Measurements from ENCODE around the gene FGD3. TPM values are rescaled to one million over a fixed set of nuclear protein-coding genes. Genes with fewer than 3 reads are reported as not detected.

Gene FGD3
- total RNA-seq, 6 experiments from 2014 or later = 1.7 to 3.1 (median 2.4) TPM

DNA sequence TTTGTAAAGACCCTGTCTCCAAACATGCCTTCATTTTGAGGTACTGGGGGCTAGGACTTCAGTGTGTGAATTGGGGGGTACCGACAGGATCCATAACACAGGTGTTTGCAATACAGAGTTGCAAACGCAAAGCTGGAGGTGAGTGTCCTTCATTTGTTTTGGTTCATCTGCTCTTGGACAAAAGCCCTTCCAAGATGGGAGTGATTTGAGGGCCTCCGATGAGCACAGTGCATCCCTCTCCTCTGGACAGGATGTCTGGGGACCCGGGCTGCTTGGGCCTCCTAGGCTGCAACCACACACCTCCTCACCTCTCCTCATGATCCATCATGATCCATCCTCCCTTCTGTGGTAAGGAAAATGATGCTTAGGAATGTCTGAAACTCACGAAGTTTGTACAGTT is 23.8 kb downstream of the FGD3 start:
- Histone ChIP-seq H3K4me3 (no peak overlapping the region), H3K9me3 (no peaks in the 10 kb centered on the region), H3K4me1 (no peaks in the 10 kb centered on the region), H3K27me3 (no peaks in the 10 kb centered on the region), H3K36me3 (no peaks in the 10 kb centered on the region), H3K27ac (no peak overlapping the region)
- ATAC-seq = no peak
- intact Hi-C loops (cut with DNase I) = no loop called here
- no peak for TF ChIP-seq POLR2A (IDR thresholded peaks at IDR 0.05)
- TF ChIP-seq, protein P1, sequence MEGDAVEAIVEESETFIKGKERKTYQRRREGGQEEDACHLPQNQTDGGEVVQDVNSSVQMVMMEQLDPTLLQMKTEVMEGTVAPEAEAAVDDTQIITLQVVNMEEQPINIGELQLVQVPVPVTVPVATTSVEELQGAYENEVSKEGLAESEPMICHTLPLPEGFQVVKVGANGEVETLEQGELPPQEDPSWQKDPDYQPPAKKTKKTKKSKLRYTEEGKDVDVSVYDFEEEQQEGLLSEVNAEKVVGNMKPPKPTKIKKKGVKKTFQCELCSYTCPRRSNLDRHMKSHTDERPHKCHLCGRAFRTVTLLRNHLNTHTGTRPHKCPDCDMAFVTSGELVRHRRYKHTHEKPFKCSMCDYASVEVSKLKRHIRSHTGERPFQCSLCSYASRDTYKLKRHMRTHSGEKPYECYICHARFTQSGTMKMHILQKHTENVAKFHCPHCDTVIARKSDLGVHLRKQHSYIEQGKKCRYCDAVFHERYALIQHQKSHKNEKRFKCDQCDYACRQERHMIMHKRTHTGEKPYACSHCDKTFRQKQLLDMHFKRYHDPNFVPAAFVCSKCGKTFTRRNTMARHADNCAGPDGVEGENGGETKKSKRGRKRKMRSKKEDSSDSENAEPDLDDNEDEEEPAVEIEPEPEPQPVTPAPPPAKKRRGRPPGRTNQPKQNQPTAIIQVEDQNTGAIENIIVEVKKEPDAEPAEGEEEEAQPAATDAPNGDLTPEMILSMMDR (IDR thresholded peaks at IDR 0.05) = no peak
- DNase-seq = no peak
- WGBS (ENCODE audit: insufficient coverage, low coverage, low lambda C conversion rate, missing lambda C conversion rate) = 72% methylated on average over 3 of the region's 5 CpGs

DNA sequence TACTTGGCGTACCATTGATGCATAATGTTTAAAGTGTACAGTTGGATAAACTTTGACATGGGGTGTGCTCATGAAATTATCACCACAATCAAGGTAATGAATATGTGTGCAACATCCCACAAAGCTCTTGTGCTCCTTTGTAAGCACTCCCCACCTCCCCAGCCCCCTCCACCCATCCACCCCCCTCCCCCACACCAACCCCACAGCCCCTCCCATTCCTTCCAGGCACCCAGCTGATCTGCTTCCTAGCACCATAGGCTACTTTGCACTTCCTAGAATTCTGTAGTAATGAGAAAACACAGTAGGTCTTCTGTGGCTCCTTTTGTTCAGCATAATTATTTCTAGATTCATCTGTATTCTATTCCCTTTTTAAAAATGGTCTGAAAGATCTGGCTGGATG is 24.5 kb downstream of the FGD3 start:
- Histone ChIP-seq H3K27me3 (no peaks in the 10 kb centered on the region), H3K4me3 (no peak overlapping the region), H3K27ac (no peak overlapping the region), H3K4me1 (no peaks in the 10 kb centered on the region), H3K36me3 (no peaks in the 10 kb centered on the region), H3K9me3 (no peaks in the 10 kb centered on the region)
- no CpG with 5 or more reads among the region's 1 CpG for WGBS (ENCODE audit: insufficient coverage, low coverage, low lambda C conversion rate, missing lambda C conversion rate)
- no peak for TF ChIP-seq POLR2A (IDR thresholded peaks at IDR 0.05)
- TF ChIP-seq, protein P1 (IDR thresholded peaks at IDR 0.05) = no peak
- DNase-seq (no peak), ATAC-seq (no peak)
- intact Hi-C loops (cut with DNase I) = no loop called here

DNA sequence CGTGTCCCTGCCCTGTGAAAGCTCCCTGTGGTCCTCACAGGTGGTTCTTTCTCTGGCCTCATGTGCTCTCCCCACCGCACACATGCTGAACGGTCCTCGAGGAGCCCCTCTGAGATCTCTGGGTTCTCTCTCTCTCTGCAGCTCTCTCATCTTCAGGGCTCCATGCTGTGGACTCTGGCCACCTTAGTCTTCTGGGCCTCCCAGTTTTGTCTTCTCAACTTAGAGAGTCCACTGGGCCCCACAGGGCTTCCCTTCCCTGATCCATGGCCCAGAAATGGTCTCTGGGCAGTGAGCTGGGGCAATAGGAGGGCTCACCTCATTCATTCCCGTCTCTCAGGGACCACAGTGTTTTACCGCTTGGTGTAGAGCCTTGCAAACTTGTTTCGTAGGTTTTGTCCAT is 26.4 kb downstream of the FGD3 start:
- WGBS (ENCODE audit: insufficient coverage, low coverage, low lambda C conversion rate, missing lambda C conversion rate) = 76% methylated on average over 4 of the region's 7 CpGs
- DNase-seq = no peak
- no peaks in the 10 kb centered on the region for H3K9me3 ChIP-seq
- no peak for ATAC-seq
- H3K27me3 ChIP-seq = no peaks in the 10 kb centered on the region
- H3K36me3 ChIP-seq = no peaks in the 10 kb centered on the region
- H3K27ac ChIP-seq = no peak overlapping the region
- H3K4me1 ChIP-seq = no peaks in the 10 kb centered on the region
- no peak for TF ChIP-seq POLR2A (IDR thresholded peaks at IDR 0.05)
- TF ChIP-seq, protein P1 (IDR thresholded peaks at IDR 0.05) = no peak
- intact Hi-C loops (cut with DNase I) = no loop called here
- no peak overlapping the region for H3K4me3 ChIP-seq

DNA sequence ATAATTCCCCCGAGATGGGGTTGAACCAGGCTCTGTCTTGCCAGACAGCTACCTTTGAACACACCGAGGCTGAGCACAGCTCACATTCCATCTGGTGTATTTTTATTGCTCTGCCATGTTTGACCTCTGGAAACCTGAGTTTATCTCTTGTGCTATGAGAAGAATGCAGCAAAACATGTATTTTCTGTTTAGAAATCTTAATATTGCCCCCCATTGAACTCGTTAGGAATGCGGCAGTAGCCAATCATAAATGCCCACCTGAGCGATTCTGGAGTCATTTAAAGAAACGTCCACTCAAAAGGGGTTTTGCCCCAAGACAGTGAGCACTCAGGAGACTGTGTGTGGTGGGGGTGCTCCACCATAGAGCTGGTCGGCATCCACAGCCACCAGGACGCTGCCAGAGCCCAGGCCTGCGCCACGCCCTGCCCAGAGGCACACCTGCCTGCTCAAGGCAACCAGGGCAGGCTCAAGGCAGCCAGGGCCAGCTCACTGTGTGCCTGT is 26.9 kb downstream of the FGD3 start:
- WGBS (ENCODE audit: insufficient coverage, low coverage, low lambda C conversion rate, missing lambda C conversion rate) = 53% methylated on average over 2 of the region's 10 CpGs
- TF ChIP-seq, protein P1 (IDR thresholded peaks at IDR 0.05) = no peak
- no peak for TF ChIP-seq POLR2A (IDR thresholded peaks at IDR 0.05)
- Histone ChIP-seq H3K9me3 (no peaks in the 10 kb centered on the region), H3K4me3 (no peak overlapping the region), H3K36me3 (no peaks in the 10 kb centered on the region), H3K4me1 (no peaks in the 10 kb centered on the region), H3K27me3 (no peaks in the 10 kb centered on the region), H3K27ac (no peak overlapping the region)
- peak in 2 of 4 donors; percentile 27 to 34 for ATAC-seq
- intact Hi-C loops (cut with DNase I) = no loop called here
- no peak for DNase-seq

Measured in right lobe of liver (tissue), 6 donors.